ENCODE data around the gene REEP3.

Gene REEP3

DNA sequence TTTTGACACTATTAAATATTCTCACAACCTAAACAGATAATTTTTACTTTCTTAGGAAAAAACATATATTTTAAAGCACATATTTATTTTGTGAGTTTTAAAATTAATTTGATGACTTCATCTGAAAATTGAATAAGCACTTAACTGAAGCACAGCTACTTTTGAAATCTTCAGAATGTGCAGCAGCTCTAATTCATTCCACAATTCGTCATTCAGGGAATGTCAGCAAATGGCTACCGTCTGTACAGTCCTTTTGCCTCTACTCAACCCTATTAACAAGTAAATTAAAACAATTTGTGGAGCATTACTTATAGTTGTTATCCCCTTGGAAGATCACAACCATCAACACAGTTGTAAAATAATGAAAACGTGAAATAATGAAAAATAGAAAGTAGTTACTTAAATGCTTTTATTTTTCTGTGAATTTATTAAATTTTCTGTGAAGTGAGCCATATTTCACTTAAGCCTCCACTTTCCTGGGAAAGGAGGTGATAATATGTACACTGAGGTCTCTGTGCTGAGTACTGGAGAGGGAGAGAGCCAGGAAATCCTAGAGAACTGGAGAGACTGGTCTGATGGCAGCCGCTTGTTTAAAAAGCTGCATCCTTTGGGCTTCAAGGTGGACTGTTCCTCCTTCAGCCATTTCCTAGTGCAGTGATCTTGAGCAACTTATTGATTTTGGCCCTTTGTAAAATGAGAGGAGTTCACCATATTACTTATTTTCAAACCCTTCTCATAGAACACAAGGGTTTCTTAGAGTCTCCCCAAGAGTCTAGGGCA, 70.6 kb downstream of the REEP3 start:
- DNase-seq: no peak

DNA sequence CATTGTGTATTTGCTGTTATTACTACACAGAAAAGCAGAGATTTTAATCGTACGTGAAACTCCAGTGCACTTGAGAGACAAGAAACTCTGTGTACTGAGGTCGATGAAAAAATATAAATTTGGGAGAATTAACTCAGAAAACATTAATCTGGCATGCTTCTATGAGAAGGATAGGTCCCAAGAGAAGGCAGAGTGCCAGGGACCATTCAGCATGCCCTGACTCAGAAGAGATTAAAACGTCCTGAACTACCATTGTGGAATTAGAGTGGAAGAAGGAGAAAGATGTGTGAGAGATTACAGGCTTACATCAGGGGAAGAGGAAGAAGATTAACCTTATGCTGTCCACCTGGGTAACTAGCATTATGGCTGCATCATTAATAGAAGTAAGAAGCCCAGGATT, 72.4 kb downstream of the REEP3 start:
- DNase-seq: no peak

DNA sequence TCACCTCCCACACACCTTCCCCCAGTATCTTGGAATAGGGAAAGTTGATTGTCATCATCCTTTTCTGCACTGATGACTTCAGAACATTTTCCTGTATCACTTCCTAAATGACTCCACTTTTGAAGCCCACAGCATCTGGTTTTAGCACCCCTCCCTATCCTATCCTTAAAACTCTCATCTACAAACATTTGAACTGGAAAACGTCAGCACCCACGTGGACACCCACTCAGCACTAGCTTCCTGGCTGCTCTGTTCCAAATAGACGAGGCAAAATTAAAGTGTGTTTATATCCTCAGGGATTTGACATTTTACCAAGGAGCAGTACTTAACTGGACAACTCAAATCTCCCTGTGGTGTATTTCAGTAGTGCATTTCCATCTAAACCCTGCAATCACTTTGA, 73.9 kb downstream of the REEP3 start:
- no peak for DNase-seq

DNA sequence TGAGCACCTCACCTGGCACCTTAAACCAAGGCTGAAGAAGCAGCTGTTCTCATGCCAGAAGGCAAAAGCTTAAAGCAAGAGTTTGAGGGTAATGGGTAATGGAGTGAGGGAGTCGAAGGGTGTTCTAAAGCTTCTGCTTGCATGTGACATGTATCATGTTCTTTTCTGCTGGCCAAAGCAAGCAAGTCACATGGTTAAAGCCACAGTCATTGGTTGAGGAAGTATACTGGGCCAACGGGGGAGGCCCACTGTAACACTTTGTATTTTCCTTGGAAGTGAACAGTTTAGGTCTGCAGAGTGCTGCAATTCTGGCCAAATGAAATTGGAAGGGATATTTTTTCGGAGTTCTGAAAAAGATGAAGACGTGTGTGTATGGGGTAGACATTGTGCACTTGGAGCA, 75.7 kb downstream of the REEP3 start:
- DNase-seq: no peak

DNA sequence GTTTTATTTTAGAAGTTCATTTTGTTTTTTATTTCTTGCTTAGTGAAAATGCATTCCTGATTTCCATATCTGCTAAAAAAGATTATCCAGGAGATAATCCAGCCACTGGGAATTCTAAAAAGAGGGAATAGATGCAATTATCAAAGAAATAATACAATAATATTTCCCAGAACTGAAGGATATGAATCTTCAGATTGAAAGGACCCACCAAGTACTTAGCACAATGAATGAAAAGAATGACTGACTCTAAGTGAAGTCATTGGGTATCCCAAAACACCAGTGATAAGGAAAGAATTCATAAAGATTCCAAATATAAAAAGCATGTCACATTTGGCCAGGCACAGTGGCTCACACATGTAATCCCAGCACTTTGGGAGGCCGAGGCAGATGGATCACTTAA, 79.3 kb downstream of the REEP3 start:
- no peak for DNase-seq

DNA sequence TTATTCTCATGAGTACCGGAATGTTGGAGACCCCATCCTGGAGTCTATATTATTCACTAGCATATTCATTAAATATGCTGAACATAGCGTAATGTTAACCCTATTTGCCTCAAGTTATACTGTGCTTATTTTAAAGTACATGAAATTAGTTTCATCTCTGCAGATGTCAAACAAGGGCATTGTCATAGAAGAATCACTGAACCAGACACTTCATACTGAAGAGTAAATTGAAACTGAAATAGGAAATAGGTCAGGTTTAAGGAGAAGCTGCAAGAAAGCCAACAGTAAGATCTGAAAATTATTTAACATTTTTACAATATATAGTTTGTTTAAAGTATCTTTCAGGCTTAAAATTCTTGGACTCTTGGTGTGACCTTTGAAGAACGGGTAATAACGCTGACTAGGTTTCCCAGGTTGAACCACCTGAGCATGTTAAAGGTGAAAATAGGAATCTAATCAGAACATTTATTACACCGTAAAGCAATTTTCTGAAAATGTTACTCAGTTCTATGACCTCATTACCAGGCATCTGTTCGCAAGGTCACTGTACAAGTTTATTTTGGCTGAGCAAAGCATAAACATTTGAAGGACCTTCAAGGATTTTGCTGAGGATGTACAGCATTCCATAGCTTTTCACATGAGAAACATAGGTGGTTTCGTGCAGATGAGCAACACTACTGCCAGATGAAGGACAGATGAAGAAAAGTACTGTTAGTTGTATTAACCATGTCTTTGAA, 82.7 kb downstream of the REEP3 start:
- no peak for DNase-seq

DNA sequence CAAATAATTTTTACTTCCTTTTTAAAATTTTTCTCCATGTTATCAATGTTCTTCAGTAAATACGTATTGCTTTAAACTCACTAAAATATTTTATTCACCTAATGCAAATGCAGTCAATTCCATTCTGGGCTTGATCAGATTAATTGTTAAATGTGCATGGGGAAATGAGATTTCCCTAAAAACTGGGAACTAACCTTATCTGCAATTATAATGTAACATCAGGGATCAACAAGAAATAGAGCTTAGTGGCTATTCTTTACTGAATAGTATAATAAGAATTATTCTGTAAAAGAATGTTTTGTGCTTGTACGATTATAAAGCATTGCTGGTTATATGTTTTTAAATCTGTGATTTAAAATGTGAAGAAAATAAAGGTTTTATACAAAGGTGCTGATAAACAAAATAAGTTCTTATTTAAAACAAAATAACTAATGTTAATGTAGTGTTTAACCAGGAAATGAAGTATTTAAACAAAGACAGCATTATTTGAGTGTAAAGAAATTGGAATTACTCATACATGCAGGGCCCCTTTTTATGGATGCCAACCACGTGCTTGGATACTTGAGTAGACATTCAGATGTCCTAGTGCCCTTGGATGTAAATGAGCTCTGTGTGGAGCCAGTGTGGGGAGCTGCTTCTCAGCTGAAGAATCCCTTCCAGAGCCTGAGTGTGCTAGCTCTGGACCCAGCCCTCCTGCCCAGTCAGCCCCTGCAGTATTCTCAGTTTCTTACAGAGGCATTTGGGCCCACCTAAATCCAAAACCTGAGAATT, 84.2 kb downstream of the REEP3 start:
- no peak for DNase-seq

DNA sequence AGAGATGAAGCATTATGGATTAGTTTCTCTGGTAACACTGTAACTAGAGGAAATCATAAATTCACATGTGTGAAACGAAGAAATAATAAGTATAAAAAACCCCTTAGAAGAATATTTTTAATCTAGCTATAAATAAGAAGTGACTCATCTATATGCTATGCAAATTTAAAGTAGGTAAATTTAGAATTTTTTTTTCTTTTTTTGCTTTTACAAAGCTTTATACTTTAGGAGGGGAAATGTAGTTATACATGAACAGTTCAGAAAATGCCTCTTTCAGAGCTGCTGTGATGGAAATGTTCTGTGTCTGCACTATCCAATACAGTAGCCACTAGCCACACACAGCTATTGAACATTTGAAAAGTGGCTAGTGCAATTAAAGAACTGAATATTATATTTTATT, 87.3 kb downstream of the REEP3 start:
- no peak for DNase-seq

DNA sequence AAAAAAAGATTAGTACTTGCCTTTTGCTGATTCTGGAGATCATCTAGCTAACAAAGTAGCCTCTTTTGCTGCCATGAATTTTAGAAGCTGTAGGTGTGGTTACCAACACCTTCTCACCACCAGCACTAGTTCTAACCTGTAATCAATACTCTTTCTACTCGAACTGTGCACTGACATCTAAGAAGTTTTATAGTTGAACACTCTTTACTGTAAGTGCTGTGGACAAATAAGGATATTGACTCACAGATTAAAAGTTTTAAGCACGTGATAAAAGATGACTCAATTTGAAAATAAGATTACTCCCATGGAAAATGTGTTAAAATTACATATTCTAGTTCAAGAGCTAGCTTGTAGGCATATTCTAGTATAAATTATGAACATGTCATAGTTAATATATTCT, 89.9 kb downstream of the REEP3 start:
- DNase-seq: no peak

DNA sequence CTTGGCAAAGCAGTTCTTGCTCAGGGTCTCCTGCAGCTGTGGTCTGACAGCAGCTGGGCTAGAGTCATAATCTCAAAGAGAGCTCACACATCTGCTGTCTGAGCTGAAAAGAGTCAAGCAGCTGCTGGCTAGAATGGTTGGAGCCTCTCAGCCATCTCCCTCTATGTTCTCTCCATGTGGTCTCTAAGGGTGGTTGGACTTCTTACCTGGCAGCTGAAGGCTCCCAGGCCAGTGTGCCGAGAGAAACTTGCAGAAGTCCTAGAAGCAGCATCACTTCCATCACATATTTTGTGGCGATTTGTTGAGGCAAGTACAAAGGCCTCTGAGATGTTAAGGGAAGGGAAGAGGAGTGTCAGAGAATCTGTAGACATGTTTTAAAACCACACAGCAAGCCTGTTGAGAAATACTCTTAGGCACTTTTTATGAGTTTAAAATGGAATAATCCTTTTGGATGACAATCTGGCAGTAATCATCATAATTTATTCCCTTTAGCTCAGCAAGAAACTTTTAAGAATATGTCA, 93.2 kb downstream of the REEP3 start:
- no peak for DNase-seq

DNA sequence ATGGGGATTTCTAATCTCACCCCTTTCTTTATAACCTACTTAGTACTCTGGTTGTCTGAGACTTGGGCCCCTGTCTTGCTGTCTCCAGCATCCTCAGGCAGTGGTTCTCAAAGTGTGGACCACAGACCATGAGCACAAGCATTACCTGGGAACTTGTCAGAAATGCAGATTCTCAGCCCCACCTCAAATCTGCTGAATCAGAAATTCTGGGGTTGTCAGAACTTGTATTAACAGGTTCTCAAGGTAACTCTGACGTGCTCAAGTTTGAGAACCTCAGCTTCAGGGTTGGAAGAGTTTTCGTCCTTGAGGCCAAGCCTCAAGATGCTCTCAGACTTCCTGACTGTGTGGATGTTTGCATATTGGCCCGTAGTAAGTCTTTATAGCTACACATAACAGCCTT, 97.4 kb downstream of the REEP3 start:
- DNase-seq: no peak

DNA sequence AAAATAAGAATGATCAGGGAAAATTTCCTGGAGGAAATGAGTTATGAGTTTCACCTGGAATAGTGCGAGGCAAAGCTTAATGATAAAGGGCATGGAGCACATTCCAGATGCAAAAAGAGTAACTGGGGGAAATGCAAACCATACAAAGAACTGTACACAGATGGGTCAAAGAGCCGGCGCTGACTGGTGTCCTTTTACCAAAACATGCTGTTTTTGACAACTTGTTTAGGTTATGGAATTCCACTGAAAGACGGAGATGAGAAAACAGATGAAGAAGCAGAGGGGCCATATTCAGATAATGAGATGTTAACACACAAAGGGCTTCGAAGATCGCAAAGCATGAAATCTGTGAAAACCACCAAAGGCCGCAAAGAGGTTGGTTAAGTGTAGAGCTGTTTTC, 98.2 kb downstream of the REEP3 start:
- DNase-seq: no peak

DNA sequence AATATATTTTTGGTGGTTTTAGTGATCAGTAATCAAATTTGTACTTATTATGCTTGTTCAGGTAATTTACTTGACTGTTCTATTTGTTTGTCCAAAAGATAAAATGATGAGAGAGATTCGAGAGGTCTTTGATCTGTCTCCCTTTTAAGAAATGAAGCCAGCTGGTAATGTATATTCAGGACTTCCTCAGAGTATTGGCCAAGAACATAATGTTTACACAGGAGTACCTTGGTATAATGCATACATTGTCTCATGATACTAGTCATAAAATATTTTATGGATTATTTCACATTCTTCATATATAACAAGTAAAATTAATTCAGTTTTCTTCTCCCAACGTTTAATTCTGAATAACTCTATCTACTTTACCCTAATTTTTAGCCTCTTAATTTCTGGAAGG, 100.9 kb downstream of the REEP3 start:
- no peak for DNase-seq

DNA sequence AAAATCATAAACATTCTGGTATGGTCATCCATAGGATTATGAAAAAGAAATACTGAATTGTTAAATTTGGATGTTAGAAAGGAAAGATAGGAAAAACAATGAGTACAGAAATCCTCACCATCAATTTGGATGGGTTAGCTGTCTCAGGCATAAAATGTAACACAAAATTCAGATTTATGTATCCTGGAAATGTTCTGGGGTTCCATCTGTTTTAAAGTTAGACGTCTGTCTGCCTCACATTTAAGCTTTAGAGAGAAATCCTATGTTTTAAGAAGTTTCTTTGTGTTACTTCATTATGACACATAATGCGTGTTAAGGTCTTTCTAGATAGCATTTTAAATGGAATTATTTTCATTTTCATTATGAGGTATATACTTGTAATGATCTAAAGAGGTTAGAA, 103.5 kb downstream of the REEP3 start:
- DNase-seq: no peak

DNA sequence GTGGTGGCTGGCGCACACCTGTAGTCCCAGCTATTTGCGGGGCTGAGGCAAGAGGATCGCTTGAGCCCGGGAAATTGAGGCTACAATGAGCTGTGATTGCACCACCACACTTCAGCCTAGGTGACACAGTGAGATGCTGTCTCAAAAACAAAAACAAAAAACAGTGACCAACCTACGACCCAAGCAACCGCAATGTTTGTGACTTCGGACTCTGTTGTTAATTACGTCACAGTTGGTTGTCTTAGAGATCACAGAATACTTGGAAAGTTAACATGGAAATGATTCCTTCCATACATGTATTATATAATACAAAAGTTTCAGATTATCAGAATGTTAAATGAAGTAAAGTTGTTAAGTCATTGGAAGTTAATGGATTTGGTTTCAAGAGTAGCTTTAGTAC, 106.2 kb downstream of the REEP3 start:
- no peak for DNase-seq

DNA sequence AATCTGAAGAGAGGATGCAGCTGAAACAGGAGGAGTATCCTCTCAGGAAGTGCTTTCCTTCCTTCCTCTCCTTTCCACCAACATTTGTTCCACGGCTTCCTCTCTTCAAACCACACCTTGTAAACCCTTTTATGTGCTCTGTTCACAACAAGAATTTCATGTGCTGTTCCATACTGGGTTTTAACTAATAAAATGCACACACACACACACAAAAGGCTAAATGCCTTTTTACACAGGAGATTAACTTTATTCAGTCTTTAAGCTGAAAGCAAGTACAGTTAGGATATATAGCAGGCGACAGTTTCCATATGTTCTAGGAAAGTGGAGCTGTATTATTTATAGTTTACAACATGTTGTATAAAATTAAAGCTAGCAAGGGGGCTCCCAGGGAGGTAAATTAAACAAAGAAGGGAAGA, 106.7 kb downstream of the REEP3 start:
- no peak for DNase-seq

DNA sequence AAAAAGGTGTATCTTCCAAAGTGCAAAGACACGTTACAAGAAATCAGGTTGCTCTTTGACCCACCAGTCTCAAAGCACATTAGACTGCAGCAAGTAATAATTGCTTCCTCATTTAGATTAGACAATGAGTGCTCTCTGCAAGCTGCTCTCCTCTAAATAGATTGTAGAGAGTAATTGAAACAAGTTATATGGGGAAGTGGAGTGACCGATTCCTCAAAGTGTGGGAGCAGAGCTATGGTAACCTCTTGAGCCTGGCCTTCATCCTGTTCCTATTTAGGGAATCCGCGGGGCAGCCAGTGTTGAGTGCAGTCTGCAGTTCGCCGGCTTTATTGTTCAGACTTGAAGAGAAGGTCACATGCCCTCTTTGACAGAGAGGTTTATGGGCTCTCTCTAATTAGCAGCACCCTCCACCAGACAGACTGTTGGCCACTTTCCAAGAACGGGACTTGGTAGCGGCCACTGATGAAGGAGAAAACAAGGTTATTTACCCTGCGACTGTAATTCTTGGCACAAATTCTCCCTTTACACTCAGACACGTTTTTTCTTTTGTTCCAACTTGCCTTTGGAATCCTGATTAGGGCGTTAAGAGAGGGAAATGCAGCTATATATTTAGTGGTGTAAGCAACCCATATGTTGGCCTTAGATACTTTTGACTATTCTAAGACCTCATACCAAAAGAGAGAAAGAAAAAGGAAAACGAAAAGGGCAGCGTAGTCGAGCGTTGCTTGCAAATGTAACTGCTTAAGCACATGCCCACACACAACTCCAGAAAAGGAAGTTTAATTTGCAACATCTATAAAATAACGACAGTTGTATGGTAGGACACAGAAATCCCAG, 107.5 kb downstream of the REEP3 start:
- DNase-seq: no peak

DNA sequence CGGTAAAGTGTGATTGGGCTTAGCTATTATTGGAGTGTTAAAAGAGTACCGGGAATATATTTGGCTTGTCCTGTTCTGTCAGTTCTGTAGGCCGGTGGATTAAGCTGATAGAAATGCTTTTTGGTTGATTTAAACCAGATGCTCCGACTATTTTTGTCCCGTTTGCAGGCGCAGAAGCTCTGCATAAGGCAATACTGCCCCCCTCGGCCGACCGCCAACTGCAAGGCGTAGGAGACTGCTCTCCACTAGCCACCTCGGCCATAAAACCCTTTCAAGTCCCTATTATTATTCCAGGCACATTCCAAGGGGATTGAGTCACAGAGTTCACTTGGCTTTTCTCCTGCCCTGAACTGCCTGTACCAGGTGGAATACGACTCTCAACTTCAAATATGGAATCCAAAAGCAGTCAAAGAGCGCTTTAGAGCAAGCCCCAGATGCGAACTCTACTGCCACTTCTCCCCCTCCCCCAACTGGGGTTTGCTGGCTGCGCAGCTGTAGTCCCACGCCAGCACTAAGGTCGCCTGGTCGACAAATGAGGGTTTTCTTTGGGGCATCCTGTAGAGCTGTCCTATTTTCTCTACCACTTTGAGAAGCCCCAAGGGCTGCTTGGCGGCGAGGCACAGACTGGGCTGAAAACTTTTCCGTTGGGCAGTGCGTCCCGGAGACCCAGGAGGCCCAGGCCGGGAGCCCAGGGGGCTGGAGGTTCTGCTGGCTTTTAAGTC, 108.3 kb downstream of the REEP3 start:
- peak; percentile 66 for DNase-seq

DNA sequence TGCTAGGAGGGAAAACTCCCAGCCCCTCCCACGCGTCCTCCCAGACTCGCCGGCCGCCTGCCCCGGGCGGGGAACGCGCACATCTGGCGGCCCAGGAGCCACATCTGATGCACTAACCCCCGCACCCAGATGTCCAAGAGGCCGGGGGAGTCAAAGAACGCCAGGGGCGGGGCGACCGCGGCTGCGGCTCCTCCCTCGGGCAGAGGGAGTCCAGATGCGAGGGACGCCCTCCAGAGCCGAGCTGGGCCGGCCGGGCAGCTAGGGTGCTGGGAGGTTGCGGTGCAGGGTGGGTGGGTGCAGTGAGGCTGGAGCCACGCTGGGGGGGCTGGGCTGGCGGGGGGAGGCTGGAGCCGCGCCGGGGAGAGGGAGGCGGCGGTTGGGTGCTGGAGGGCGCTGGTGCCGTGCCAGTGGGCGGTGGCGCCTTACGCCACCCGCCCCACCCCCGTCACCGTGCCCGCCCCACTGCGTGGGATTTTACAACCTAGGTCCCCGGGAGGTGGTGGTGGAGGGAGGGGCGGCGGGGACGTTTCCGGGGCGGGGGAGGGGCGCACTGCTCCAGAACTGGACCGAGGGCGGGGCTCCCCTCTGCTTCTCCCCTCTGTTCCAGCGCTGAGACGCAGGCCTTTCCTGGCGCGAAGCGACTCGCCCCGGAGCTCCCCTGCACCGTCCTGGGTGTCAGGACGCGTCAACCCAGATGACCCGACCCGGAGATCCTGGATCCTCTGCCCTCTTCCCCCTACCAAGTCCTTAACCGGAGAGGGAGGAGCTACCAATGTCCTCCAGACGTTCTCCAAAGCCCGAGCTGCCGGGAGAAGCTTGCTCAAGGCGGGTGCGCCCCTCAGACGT, 109.1 kb downstream of the REEP3 start:
- peak; percentile 59 for DNase-seq

DNA sequence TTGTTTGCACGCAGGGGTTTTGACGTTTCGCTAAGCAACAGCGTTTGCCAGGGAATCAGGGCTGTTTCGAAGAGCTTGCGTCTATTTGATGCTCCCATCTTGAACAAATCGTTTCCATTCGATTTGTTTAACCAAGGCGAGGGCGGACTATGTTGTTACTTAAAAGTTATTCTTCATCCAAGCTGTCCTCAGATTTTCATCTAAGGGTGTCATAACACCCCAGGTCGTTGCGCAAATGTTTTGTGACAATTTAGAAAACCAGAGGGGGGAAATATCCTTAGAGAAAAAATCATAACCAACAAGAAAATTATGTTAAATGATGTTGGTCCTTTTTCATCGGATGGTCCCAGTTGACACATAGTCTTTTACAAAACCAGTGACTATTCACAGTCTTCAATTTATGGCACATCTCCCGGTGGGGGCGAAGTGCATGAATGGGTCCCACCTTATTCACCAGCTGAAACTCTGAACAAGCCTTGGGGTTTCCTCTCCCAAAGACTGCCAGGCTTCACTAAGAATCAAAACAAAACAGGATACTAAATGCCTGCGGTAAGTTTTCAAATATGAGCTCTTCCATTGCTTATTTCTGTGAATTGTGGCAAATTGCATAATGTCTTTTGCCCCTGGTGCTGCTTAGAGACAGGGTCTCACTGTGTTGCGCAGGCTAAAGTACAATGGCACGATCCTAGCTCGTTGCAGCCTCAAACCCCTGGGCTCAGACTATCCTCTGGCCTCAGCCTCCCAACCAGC, 109.9 kb downstream of the REEP3 start:
- no peak for DNase-seq

Measured in effector CD4-positive, alpha-beta T cell (primary cell).